Activated CD8-positive, alpha-beta T cell treated with anti-CD3 and anti-CD28 coated beads for 36 hours (primary cell): ENCODE measurements around the gene REXO4. TPM values are rescaled to one million over a fixed set of nuclear protein-coding genes. Genes with fewer than 3 reads are reported as not detected.
"Not testable (repeated sequence)": the region's sequence is repeated elsewhere in the genome, so short reads cannot be mapped to it uniquely, and the experiment has no call there.

Source experiments
- ATAC-seq: fragments of 200-7000 bp; cut with Tn5 transposase; one replicate; pipeline ENCODE4 v1.10.0; 2021; ENCODE audit warnings: mild to moderate bottlenecking, moderate library complexity
- CTCF ChIA-PET: fragments of 350-600 bp; sonication (Branson Sonifier 250); formaldehyde crosslinking; loops from one replicate; lab custom pipeline; 2021; ENCODE audit warnings: antibody characterized with exemption; lab: Charles Lee
- POLR2A ChIA-PET: fragments of 350-600 bp; sonication (Branson Sonifier 250); formaldehyde crosslinking; loops from one replicate; lab custom pipeline; 2021; ENCODE audit warnings: antibody characterized with exemption; lab: Charles Lee
- DNase-seq: peaks from one replicate; pipeline ENCODE4 v3.0.0-alpha.2; 2020
- H3K27ac Mint-ChIP-seq: one replicate; pipeline ENCODE4 v1.8.0; 2021; ENCODE audit warnings: mild to moderate bottlenecking, mixed read lengths
- H3K27me3 Mint-ChIP-seq: one replicate; pipeline ENCODE4 v1.8.0; 2021; ENCODE audit warnings: mixed read lengths
- H3K36me3 Mint-ChIP-seq: one replicate; pipeline ENCODE4 v1.8.0; 2021; ENCODE audit warnings: low read depth, mixed read lengths
- H3K4me1 Mint-ChIP-seq: one replicate; pipeline ENCODE4 v1.8.0; 2021; ENCODE audit warnings: low read depth, mixed read lengths
- H3K4me3 Mint-ChIP-seq: one replicate; pipeline ENCODE4 v1.8.0; 2021; ENCODE audit warnings: mild to moderate bottlenecking, moderate library complexity, mixed read lengths
- H3K9me3 Mint-ChIP-seq: one replicate; pipeline ENCODE4 v1.8.0; 2021; ENCODE audit warnings: mixed read lengths
- intact Hi-C: fragments of 100-400 bp; cut with micrococcal nuclease; formaldehyde crosslinking; loops from one replicate; pipeline ENCODE4 v1.10.0; 2022
- total RNA-seq, 2 experiments: library from RNA; stranded (reverse); gene quantifications; one replicate each; pipeline ENCODE4 v1.2.3, GENCODE V29; 2021
- TF ChIP-seq, protein P1 (sequence below): fragments of 200-600 bp; IDR thresholded peaks from one replicate; pipeline ENCODE4 v1.8.0; 2022; ENCODE audit warnings: antibody characterized with exemption, mild to moderate bottlenecking

REXO4 gene
- total RNA-seq, 2 experiments from 2014 or later = 35.3 to 36.7 TPM

DNA sequence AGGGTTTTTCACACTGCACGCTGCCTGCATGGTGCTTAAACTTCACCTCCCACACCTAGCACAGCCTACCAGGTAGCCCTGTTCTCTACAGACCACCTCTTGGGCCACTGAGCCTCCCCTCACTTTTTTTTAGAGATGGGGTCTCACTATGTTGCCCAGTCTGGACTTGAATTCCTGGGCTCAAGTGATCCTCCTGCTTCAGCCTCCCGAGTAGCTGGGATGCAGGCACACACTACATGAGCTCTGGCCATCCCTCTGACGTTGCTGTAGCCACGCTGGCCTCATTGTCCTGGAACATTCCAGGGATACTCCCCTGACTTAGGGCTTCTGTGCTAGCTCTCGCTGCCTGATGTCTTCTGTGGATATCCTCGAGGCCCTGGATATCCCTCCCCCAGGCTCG, 34.8 kb upstream of the REXO4 start:
- H3K9me3 Mint-ChIP-seq = no peaks in the 10 kb centered on the region
- intact Hi-C loops = no loop called here
- H3K27me3 Mint-ChIP-seq = no peaks in the 10 kb centered on the region
- no peak for DNase-seq
- POLR2A ChIA-PET = no interaction called here
- H3K27ac Mint-ChIP-seq = no peak overlapping the region
- H3K4me3 Mint-ChIP-seq = no peak overlapping the region
- TF ChIP-seq, protein P1, sequence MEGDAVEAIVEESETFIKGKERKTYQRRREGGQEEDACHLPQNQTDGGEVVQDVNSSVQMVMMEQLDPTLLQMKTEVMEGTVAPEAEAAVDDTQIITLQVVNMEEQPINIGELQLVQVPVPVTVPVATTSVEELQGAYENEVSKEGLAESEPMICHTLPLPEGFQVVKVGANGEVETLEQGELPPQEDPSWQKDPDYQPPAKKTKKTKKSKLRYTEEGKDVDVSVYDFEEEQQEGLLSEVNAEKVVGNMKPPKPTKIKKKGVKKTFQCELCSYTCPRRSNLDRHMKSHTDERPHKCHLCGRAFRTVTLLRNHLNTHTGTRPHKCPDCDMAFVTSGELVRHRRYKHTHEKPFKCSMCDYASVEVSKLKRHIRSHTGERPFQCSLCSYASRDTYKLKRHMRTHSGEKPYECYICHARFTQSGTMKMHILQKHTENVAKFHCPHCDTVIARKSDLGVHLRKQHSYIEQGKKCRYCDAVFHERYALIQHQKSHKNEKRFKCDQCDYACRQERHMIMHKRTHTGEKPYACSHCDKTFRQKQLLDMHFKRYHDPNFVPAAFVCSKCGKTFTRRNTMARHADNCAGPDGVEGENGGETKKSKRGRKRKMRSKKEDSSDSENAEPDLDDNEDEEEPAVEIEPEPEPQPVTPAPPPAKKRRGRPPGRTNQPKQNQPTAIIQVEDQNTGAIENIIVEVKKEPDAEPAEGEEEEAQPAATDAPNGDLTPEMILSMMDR = no peak
- no peaks in the 10 kb centered on the region for H3K4me1 Mint-ChIP-seq
- no peak for ATAC-seq
- H3K36me3 Mint-ChIP-seq = no peaks in the 10 kb centered on the region
- CTCF ChIA-PET = no interaction called here

DNA sequence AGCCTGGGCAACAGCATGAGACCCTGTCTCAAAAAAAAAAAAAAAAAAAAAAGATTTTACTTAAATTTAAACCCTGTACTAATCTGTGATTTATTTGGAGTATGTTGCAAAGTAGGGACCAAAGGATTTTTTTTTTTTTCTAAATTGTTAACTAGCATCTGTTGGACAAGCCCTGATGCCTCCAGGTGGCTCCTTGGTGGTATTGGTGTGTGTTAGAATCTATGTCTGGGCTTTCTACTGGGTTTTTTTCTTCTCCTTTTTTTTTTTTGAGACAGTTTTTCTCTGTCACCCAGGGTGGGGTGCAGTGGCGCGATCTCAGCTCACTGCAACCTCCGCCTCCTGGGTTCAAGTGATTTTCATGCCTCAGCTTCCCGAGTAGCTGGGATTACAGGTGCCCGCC, 34.1 kb upstream of the REXO4 start:
- H3K4me3 Mint-ChIP-seq, H3K9me3 Mint-ChIP-seq, H3K36me3 Mint-ChIP-seq, H3K27ac Mint-ChIP-seq, intact Hi-C loops, CTCF ChIA-PET, POLR2A ChIA-PET, H3K27me3 Mint-ChIP-seq, DNase-seq, H3K4me1 Mint-ChIP-seq, ATAC-seq: not testable (repeated sequence)

DNA sequence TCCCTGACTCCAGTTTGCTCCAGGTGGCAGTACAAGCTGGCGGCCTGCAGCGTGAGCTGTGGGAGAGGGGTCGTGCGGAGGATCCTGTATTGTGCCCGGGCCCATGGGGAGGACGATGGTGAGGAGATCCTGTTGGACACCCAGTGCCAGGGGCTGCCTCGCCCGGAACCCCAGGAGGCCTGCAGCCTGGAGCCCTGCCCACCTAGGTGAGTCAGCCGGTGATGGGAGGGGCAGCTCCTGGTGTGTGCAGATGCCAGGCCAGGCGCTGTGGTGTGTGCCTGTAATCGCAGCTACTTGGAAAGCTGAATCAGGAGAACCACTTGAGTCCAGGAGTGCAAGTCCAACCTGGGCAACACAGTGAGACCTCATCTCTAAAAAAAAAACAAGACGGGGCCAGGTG, 31.9 kb upstream of the REXO4 start:
- H3K36me3 Mint-ChIP-seq = no peaks in the 10 kb centered on the region

DNA sequence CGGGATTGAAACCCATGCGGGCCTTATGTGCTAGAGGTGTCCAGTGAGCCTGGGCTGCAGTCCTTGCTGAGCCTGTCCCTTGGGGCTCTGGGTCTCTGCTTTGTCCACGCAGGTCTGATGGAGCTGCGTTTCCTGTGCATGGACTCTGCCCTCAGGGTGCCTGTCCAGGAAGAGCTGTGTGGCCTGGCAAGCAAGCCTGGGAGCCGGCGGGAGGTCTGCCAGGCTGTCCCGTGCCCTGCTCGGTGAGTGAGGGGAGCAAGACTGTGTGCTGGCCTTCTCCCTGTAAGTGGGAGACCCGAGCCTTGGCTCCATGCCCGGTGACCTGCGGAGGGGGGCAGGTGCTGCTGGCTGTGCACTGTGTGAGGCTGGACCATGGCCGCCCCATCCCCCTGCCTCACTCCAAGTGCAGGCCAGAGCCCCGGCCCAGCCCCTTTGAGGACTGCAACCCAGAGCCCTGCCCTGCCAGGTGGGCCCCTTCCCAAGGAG, 30.7 kb upstream of the REXO4 start:
- DNase-seq = no peak
- H3K27me3 Mint-ChIP-seq = no peaks in the 10 kb centered on the region
- intact Hi-C loops = no loop called here

More for the DNA sequence above, 31.9 kb upstream of the REXO4 start:
- no peak overlapping the region for H3K4me3 Mint-ChIP-seq
- intact Hi-C loops = no loop called here
- ATAC-seq = no peak
- CTCF ChIA-PET = no interaction called here
- H3K9me3 Mint-ChIP-seq = no peaks in the 10 kb centered on the region
- no peaks in the 10 kb centered on the region for H3K27me3 Mint-ChIP-seq
- TF ChIP-seq, protein P1 = no peak
- DNase-seq = no peak
- no peak overlapping the region for H3K27ac Mint-ChIP-seq
- POLR2A ChIA-PET = no interaction called here
- H3K4me1 Mint-ChIP-seq = no peaks in the 10 kb centered on the region

DNA sequence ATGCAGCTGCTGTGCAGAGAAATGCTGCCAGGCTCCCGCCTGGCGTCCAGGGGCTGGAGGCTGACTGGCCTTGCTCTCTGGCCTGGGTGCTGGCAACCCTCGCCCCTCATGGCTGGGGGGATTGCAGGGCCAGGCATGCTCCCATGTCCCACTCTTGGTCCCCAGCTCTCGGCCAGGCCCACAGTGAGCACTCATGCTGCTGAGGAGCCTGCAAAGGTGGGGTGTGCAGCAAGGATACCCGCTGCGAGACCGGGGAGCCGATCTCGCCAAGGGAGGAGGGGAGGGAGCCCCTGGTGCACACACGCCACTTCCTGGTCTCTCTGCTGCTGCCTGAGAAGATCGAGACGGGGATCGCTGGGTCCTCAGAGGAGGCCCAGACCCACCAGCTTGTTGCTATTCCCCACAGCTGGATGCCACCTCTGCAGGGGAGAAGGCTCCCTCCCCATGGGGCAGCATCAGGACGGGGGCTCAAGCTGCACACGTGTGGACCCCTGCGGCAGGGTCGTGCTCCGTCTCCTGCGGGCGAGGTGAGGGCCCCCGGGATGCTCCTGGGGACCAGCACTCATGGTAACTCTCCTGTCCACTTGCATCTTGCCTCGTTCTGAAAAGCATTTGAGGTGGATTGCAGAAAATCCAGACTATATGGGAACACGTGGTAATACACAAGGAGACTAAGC, 27.6 kb upstream of the REXO4 start:
- ChIA-PET POLR2A (no interaction called here), CTCF (no interaction called here)
- H3K4me3 Mint-ChIP-seq = no peak overlapping the region
- intact Hi-C loops = no loop called here
- H3K9me3 Mint-ChIP-seq = no peaks in the 10 kb centered on the region
- H3K36me3 Mint-ChIP-seq = no peaks in the 10 kb centered on the region
- ATAC-seq (no peak), DNase-seq (no peak)
- H3K4me1 Mint-ChIP-seq = no peaks in the 10 kb centered on the region
- no peaks in the 10 kb centered on the region for H3K27me3 Mint-ChIP-seq
- H3K27ac Mint-ChIP-seq = no peak overlapping the region
- TF ChIP-seq, protein P1 = no peak

More for the DNA sequence above, 30.7 kb upstream of the REXO4 start:
- Mint-ChIP-seq H3K27ac (no peak overlapping the region), H3K36me3 (no peaks in the 10 kb centered on the region), H3K9me3 (no peaks in the 10 kb centered on the region), H3K4me1 (no peaks in the 10 kb centered on the region), H3K4me3 (no peak overlapping the region)
- no peak for ATAC-seq
- ChIA-PET POLR2A (no interaction called here), CTCF (no interaction called here)
- TF ChIP-seq, protein P1 = no peak
